Panc1 (cell line): Measurements from ENCODE around the gene HLA-F.

Experiments used
- CTCF ChIP-seq: fragments of 450-650 bp; IDR thresholded peaks from 2 replicates; pipeline ENCODE4 v1.5.1; 2017; ENCODE audit warnings: mild to moderate bottlenecking
- POLR2AphosphoS5 ChIP-seq: IDR thresholded peaks from 2 replicates; pipeline ENCODE4 v1.6.1; 2012; ENCODE audit warnings: mild to moderate bottlenecking, low read depth, low read length, moderate library complexity
- TF ChIP-seq, protein P1 (sequence below), 2 experiments: IDR thresholded peaks; 2 replicates each; pipeline ENCODE4 v1.6.1; 2011 to 2012; ENCODE audit warnings: low read depth in 2 of 2, control low read depth in 1 of 2, low read length in 1 of 2, mild to moderate bottlenecking in 1 of 2, moderate library complexity in 1 of 2; ENCODE audit not compliant: insufficient read depth in 1 of 2

DNA sequence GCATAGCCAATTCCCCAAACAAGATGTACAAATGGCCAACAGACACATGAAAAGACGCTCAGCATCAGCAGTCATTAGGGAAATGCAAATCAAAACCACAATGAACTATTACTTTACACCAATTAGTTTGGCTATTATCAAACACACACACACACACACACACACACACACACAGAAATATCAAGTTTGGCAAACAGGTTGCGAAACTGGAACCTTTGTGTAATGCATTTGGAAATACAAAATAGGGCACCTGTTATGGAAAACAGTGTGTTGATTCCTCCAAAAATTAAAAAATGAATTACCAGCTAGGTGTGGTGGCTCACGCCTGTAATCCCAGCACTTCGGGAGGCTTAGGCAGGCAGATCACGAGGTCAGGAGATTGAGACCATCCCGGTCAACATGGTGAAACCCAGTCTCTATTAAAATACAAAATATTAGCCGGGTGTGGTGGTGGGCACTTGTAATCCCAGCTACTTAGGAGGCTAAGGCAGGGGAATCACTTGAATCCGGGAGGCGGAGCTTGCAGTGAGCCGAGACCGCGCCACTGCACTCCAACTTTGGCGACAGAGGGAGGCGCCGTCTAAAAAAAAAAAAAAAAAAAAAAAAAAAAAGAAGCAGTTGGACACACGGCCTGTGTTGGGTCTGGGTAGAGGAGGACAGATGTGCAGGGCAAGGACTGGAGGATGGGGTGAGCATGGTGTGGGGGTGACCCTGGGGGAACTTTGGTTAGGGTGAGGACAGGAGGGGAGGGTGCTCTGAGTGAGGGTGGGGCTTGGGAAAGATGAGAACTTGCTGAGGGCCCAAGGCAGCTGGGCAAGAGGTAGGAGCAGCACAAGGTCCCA lies 23.8 kb downstream of the HLA-F start:
- no peak for TF ChIP-seq CTCF
- TF ChIP-seq POLR2AphosphoS5, result no peak
- TF ChIP-seq, protein P1, sequence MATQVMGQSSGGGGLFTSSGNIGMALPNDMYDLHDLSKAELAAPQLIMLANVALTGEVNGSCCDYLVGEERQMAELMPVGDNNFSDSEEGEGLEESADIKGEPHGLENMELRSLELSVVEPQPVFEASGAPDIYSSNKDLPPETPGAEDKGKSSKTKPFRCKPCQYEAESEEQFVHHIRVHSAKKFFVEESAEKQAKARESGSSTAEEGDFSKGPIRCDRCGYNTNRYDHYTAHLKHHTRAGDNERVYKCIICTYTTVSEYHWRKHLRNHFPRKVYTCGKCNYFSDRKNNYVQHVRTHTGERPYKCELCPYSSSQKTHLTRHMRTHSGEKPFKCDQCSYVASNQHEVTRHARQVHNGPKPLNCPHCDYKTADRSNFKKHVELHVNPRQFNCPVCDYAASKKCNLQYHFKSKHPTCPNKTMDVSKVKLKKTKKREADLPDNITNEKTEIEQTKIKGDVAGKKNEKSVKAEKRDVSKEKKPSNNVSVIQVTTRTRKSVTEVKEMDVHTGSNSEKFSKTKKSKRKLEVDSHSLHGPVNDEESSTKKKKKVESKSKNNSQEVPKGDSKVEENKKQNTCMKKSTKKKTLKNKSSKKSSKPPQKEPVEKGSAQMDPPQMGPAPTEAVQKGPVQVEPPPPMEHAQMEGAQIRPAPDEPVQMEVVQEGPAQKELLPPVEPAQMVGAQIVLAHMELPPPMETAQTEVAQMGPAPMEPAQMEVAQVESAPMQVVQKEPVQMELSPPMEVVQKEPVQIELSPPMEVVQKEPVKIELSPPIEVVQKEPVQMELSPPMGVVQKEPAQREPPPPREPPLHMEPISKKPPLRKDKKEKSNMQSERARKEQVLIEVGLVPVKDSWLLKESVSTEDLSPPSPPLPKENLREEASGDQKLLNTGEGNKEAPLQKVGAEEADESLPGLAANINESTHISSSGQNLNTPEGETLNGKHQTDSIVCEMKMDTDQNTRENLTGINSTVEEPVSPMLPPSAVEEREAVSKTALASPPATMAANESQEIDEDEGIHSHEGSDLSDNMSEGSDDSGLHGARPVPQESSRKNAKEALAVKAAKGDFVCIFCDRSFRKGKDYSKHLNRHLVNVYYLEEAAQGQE (IDR thresholded peaks at IDR 0.05; ENCODE audit: insufficient read depth in 1 of 2, low read depth in 2 of 2, low read length in 1 of 2), result no peak
